Measurements from ENCODE around the gene NTRK2.

DNA sequence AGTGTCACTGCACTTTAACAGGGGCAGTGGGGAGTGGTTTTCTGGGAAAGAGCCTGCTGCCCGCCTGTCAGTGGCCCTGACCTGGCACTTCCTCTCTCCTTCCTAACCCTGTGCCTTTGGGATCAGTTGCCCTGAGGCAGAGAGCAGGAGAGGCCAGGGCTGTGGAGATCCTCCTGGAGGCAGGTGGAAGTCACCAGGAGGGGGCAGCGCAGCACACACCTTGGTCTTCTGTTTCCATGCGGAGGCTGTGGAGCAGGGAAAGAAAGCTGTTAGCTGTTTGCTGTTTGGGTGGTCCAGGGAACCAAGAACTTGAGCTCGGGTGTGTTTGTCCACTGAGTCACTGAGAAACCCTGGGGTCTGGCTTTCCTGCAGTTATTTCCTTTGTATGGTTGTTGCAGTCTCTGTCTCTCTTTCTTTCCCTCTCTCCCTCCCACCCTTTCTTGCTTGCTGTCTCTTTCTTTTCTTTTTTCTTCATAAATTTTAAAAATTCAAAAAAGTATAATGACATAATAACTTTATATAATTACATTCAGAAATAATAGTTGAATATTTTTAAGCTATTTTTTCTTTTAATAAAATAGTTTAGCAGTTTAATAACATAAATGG, 28.1 kb downstream of the NTRK2 start:
- TF ChIP-seq, protein P1, sequence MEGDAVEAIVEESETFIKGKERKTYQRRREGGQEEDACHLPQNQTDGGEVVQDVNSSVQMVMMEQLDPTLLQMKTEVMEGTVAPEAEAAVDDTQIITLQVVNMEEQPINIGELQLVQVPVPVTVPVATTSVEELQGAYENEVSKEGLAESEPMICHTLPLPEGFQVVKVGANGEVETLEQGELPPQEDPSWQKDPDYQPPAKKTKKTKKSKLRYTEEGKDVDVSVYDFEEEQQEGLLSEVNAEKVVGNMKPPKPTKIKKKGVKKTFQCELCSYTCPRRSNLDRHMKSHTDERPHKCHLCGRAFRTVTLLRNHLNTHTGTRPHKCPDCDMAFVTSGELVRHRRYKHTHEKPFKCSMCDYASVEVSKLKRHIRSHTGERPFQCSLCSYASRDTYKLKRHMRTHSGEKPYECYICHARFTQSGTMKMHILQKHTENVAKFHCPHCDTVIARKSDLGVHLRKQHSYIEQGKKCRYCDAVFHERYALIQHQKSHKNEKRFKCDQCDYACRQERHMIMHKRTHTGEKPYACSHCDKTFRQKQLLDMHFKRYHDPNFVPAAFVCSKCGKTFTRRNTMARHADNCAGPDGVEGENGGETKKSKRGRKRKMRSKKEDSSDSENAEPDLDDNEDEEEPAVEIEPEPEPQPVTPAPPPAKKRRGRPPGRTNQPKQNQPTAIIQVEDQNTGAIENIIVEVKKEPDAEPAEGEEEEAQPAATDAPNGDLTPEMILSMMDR (IDR thresholded peaks at IDR 0.05; ENCODE audit: borderline replicate concordance, extremely low read depth, low read length, poor library complexity, severe bottlenecking): peak; percentile 75
- TF ChIP-seq EZH2 (IDR thresholded peaks at IDR 0.05; ENCODE audit: borderline replicate concordance, low read depth, low read length, severe bottlenecking): no peak
